HepG2 (cell line): Measurements from ENCODE around the gene MAN1A1. TPM values are rescaled to one million over a fixed set of nuclear protein-coding genes. Genes with fewer than 3 reads are reported as not detected.

ENCODE experiments used
- ATAC-seq: fragments of 200-7000 bp; cut with Tn5 transposase; 3 replicates; pipeline ENCODE4 v1.9.1; 2020; ENCODE audit warnings: mild to moderate bottlenecking, moderate library complexity
- BruUV-seq: library from RNA; stranded (reverse); fragments of 400-500 nt; replicated peaks from 2 replicates; lab custom pipeline; 2021; lab: Mats Ljungman, UMichigan
- CTCF ChIA-PET: fragments of 300-600 bp; formaldehyde crosslinking; extraction: SDS; loops from one replicate; lab custom pipeline; 2021; ENCODE audit warnings: low total read pairs, inconsistent platforms, low intra/inter-chr PET ratio; lab: Yijun Ruan, JAX
- POLR2A ChIA-PET: fragments of 350-600 bp; sonication (Branson Sonifier 250); formaldehyde crosslinking; loops from one replicate; lab custom pipeline; 2020; ENCODE audit warnings: antibody characterized with exemption, inconsistent platforms; lab: Yijun Ruan, JAX
- DNase-seq: peaks from one replicate; pipeline ENCODE4 v3.0.0-alpha.2; 2015; ENCODE audit warnings: low spot score
- FAIRE-seq: peaks from 3 replicates; lab custom pipeline; 2011; peaks lifted over from hg19 to GRCh38; lab: Jason Lieb, UNC
- H2AFZ ChIP-seq: one replicate; pipeline ENCODE4 v1.6.1; 2011; ENCODE audit warnings: low read length, inconsistent platforms
- H3K27ac ChIP-seq: fragments of 300-600 bp; 3 replicates; pipeline ENCODE4 v1.8.0; 2011; ENCODE audit warnings: mixed run types, mild to moderate bottlenecking, mixed read lengths, low read length, inconsistent platforms; ENCODE audit not compliant: insufficient read depth; ENCODE audit errors: extremely low read length
- H3K27me3 ChIP-seq, 2 experiments: fragments of 200-600 bp in 1 of 2; 2 replicates in 1 of 2; 3 replicates in 1 of 2; pipeline versions ENCODE4 v1.6.0 to v1.8.0; 2011; ENCODE audit warnings: low read length in 2 of 2, mild to moderate bottlenecking in 2 of 2, moderate library complexity in 2 of 2, inconsistent platforms in 1 of 2; ENCODE audit not compliant: insufficient read depth in 2 of 2, control insufficient read depth in 1 of 2
- H3K36me3 ChIP-seq, 2 experiments: fragments of 200-600 bp in 1 of 2; replicated peaks in 1 of 2; 2 replicates in 1 of 2; 3 replicates in 1 of 2; pipeline versions ENCODE4 v1.5.1 to v1.8.0; 2011; ENCODE audit warnings: low read length in 2 of 2, inconsistent platforms in 1 of 2; ENCODE audit not compliant: insufficient read depth in 2 of 2, control insufficient read depth in 1 of 2
- H3K4me1 ChIP-seq: 2 replicates; pipeline ENCODE4 v1.5.1; 2012; ENCODE audit warnings: low read length, inconsistent platforms; ENCODE audit not compliant: insufficient read depth
- H3K4me2 ChIP-seq: 2 replicates; pipeline ENCODE4 v1.6.0; 2011; ENCODE audit warnings: low read depth, low read length, inconsistent platforms
- H3K4me3 ChIP-seq, 3 experiments: fragments of 200-600 bp in 1 of 3; sonication (generic), shearing (Covaris generic) in 1 of 3; replicated peaks in 1 of 3; 2 replicates each; pipeline ENCODE4 v1.5.1; 2011 to 2016; ENCODE audit warnings: low read length in 3 of 3, inconsistent platforms in 2 of 3, low read depth in 2 of 3, mild to moderate bottlenecking in 2 of 3, control low read depth in 1 of 3, mixed read lengths in 1 of 3; ENCODE audit not compliant: insufficient read depth in 1 of 3
- H3K79me2 ChIP-seq: one replicate; pipeline ENCODE4 v1.6.1; 2011; ENCODE audit warnings: low read length, inconsistent platforms; ENCODE audit not compliant: insufficient read depth
- H3K9ac ChIP-seq: 2 replicates; pipeline ENCODE4 v1.6.0; 2011; ENCODE audit warnings: mild to moderate bottlenecking, low read depth, low read length, inconsistent platforms; ENCODE audit not compliant: insufficient read depth
- H3K9me3 ChIP-seq: 2 replicates; pipeline ENCODE4 v1.5.1; 2012; ENCODE audit warnings: mild to moderate bottlenecking, low read length
- H4K20me1 ChIP-seq: 2 replicates; pipeline ENCODE4 v1.6.0; 2011; ENCODE audit warnings: inconsistent platforms, mild to moderate bottlenecking, low read length, moderate library complexity; ENCODE audit not compliant: insufficient read depth
- BRD4 ChIP-seq: sonication (generic); formaldehyde crosslinking; IDR thresholded peaks from 2 replicates; pipeline ENCODE4 v1.4.0; 2020; ENCODE audit warnings: missing genetic modification reagents
- HNF4A ChIP-seq: sonication (generic); formaldehyde crosslinking; IDR thresholded peaks from 2 replicates; pipeline ENCODE4 v1.4.0; 2020; ENCODE audit warnings: missing genetic modification reagents
- HNF4G ChIP-seq, 2 experiments: sonication (generic) in 1 of 2; formaldehyde crosslinking in 1 of 2; IDR thresholded peaks; 2 replicates each; pipeline versions ENCODE4 v1.4.0 to v1.6.1; 2011 to 2020; ENCODE audit warnings: borderline replicate concordance in 2 of 2, low read depth in 2 of 2, mild to moderate bottlenecking in 2 of 2, low read length in 1 of 2, missing genetic modification reagents in 1 of 2, moderate library complexity in 1 of 2
- PHF21A ChIP-seq: sonication (generic); formaldehyde crosslinking; IDR thresholded peaks from 2 replicates; pipeline ENCODE4 v1.5.0; 2020; ENCODE audit warnings: mild to moderate bottlenecking, missing genetic modification reagents
- POLR2G ChIP-seq: fragments of 200-400 bp; formaldehyde crosslinking; IDR thresholded peaks from 2 replicates; pipeline ENCODE4 v1.6.1; 2018; ENCODE audit warnings: mild to moderate bottlenecking, low read depth, low read length, moderate library complexity
- RBFOX2 ChIP-seq: fragments of 200-400 bp; formaldehyde crosslinking; IDR thresholded peaks from 2 replicates; pipeline ENCODE4 v1.6.1; 2017; ENCODE audit warnings: low read depth, mild to moderate bottlenecking, low read length
- RFX3 ChIP-seq: IDR thresholded peaks from 2 replicates; pipeline ENCODE4 v1.6.1; 2016; ENCODE audit warnings: missing biosample characterization, missing genetic modification reagents
- SMYD3 ChIP-seq: sonication (generic); formaldehyde crosslinking; IDR thresholded peaks from 2 replicates; pipeline ENCODE4 v1.8.1; 2023; ENCODE audit warnings: mild to moderate bottlenecking, missing genetic modification reagents
- TCF7 ChIP-seq: sonication (generic); IDR thresholded peaks from 2 replicates; pipeline ENCODE4 v1.6.1; 2016; ENCODE audit warnings: antibody characterized with exemption, low read depth
- ZNF709 ChIP-seq: sonication (generic); formaldehyde crosslinking; IDR thresholded peaks from 2 replicates; pipeline ENCODE4 v1.5.0; 2020; ENCODE audit warnings: mild to moderate bottlenecking, missing genetic modification reagents
- WGBS: methylation state at CpG from one replicate; pipeline ENCODE4 v1.1.6; 2017; ENCODE audit warnings: low lambda C conversion rate; 5-methylcytosine and 5-hydroxymethylcytosine counted together
- in situ Hi-C: cut with HindIII; loops from 2 replicates; pipeline ENCODE4 v1.10.0; 2017; ENCODE audit warnings: low pct_unique_long_range_greater_than_20kb; ENCODE audit not compliant: extremely low pct_ligation_motif_present
- intact Hi-C: fragments of 100-400 bp; cut with micrococcal nuclease; formaldehyde crosslinking; loops from one replicate; pipeline ENCODE4 v1.10.0; 2022; ENCODE audit not compliant: unreplicated experiment
- polyA plus RNA-seq, 8 experiments: library from polyadenylated mRNA; depleted of rRNA in 3 of 8; stranded (reverse) in 7 of 8; unstranded in 1 of 8; fragments of >200 nt; fragmentation: Illumina TruSeq in 4 of 8; extraction: Trizol in 4 of 8; gene quantifications; 2 replicates each; pipeline versions ENCODE4 v1.2.1 to v1.2.3, GENCODE V29; 2011 to 2016; ENCODE audit warnings: low read depth in 4 of 8, missing spikeins in 1 of 8, mixed read lengths in 1 of 8; ENCODE audit not compliant: insufficient read depth in 1 of 8
- total RNA-seq, 5 experiments: library from RNA; depleted of rRNA; stranded (reverse); fragments of >200 nt; fragmentation: Illumina TruSeq; extraction: Trizol; gene quantifications; 2 replicates each; pipeline ENCODE4 v1.2.3, GENCODE V29; 2016; ENCODE audit warnings: low read depth in 1 of 5
- TF ChIP-seq, protein P1 (sequence below): sonication (generic); formaldehyde crosslinking; IDR thresholded peaks from 2 replicates; pipeline ENCODE4 v1.4.0; 2020; ENCODE audit warnings: missing genetic modification reagents, borderline replicate concordance
- TF ChIP-seq, protein P2 (sequence below): sonication (generic); IDR thresholded peaks from 2 replicates; pipeline ENCODE4 v1.6.1; 2016; ENCODE audit warnings: low read depth, borderline replicate concordance
- TF ChIP-seq, protein P3 (sequence below): sonication (generic); formaldehyde crosslinking; conservative IDR thresholded peaks from 2 replicates; pipeline ENCODE4 v1.4.0; 2020; ENCODE audit warnings: missing genetic modification reagents
- TF ChIP-seq, protein P4 (sequence below): sonication (generic); formaldehyde crosslinking; IDR thresholded peaks from 2 replicates; pipeline ENCODE4 v1.5.0; 2020; ENCODE audit warnings: missing genetic modification reagents

Gene MAN1A1
- total and polyA plus RNA-seq, 2 of the 13 experiments (the other 11 are each of a cell fraction or from before 2014, with no cell fraction given): 156 to 236 TPM

DNA sequence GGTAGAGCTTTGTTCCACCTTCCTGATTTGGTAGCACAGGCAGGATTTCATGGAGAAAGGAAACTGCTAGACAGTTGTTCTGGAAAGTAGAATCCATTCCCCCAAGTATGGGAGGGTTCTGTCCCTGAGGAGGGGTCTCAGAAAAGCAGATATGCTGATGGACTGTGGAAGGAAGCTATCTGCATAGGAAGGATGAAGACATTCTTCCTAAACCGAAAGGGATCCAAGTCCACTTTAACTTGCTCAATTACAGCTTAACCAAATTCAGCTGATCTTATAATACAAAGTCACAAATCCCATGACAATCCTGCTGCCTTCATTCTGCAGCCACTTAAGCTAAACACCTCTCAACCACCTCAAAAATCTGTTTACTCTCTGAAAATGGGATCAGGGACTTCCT lies 2.6 kb downstream of the MAN1A1 start:
- H2AFZ ChIP-seq: no peak overlapping the region
- BruUV-seq: no TSS peak
- TF ChIP-seq SMYD3 (CRISPR knock-in tag) (0 out of 2 replicates have a peak, but pooled peaks have one; percentile 13), TCF7 (0 out of 2 replicates have a peak, but pooled peaks have one; percentile 8), RFX3 (no peak), POLR2G (peak; percentile 26; the same call in 1 of the 2 replicates), PHF21A (CRISPR knock-in tag) (no peak), HNF4G (IDR thresholded peaks at IDR 0.05; ENCODE audit: borderline replicate concordance, low read depth, low read length) (0 out of 2 replicates have a peak, but pooled peaks have one; percentile 22), HNF4G (CRISPR knock-in tag; IDR thresholded peaks at IDR 0.05; ENCODE audit: borderline replicate concordance, low read depth) (no peak), ZNF709 (no peak), BRD4 (CRISPR knock-in tag) (0 out of 2 replicates have a peak, but pooled peaks have one; percentile 48), RBFOX2 (peak; percentile 48), HNF4A (CRISPR knock-in tag) (peak; percentile 64)
- TF ChIP-seq, protein P1, sequence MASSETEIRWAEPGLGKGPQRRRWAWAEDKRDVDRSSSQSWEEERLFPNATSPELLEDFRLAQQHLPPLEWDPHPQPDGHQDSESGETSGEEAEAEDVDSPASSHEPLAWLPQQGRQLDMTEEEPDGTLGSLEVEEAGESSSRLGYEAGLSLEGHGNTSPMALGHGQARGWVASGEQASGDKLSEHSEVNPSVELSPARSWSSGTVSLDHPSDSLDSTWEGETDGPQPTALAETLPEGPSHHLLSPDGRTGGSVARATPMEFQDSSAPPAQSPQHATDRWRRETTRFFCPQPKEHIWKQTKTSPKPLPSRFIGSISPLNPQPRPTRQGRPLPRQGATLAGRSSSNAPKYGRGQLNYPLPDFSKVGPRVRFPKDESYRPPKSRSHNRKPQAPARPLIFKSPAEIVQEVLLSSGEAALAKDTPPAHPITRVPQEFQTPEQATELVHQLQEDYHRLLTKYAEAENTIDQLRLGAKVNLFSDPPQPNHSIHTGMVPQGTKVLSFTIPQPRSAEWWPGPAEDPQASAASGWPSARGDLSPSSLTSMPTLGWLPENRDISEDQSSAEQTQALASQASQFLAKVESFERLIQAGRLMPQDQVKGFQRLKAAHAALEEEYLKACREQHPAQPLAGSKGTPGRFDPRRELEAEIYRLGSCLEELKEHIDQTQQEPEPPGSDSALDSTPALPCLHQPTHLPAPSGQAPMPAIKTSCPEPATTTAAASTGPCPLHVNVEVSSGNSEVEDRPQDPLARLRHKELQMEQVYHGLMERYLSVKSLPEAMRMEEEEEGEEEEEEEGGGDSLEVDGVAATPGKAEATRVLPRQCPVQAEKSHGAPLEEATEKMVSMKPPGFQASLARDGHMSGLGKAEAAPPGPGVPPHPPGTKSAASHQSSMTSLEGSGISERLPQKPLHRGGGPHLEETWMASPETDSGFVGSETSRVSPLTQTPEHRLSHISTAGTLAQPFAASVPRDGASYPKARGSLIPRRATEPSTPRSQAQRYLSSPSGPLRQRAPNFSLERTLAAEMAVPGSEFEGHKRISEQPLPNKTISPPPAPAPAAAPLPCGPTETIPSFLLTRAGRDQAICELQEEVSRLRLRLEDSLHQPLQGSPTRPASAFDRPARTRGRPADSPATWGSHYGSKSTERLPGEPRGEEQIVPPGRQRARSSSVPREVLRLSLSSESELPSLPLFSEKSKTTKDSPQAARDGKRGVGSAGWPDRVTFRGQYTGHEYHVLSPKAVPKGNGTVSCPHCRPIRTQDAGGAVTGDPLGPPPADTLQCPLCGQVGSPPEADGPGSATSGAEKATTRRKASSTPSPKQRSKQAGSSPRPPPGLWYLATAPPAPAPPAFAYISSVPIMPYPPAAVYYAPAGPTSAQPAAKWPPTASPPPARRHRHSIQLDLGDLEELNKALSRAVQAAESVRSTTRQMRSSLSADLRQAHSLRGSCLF: peak; percentile 13; the same call in 1 of the 2 replicates
- TF ChIP-seq, protein P2, sequence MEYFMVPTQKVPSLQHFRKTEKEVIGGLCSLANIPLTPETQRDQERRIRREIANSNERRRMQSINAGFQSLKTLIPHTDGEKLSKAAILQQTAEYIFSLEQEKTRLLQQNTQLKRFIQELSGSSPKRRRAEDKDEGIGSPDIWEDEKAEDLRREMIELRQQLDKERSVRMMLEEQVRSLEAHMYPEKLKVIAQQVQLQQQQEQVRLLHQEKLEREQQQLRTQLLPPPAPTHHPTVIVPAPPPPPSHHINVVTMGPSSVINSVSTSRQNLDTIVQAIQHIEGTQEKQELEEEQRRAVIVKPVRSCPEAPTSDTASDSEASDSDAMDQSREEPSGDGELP: peak; percentile 27; the same call in 1 of the 2 replicates
- TF ChIP-seq, protein P3, sequence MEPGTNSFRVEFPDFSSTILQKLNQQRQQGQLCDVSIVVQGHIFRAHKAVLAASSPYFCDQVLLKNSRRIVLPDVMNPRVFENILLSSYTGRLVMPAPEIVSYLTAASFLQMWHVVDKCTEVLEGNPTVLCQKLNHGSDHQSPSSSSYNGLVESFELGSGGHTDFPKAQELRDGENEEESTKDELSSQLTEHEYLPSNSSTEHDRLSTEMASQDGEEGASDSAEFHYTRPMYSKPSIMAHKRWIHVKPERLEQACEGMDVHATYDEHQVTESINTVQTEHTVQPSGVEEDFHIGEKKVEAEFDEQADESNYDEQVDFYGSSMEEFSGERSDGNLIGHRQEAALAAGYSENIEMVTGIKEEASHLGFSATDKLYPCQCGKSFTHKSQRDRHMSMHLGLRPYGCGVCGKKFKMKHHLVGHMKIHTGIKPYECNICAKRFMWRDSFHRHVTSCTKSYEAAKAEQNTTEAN (CRISPR knock-in tag): peak; percentile 5; the same call in 1 of the 2 replicates
- TF ChIP-seq, protein P4, sequence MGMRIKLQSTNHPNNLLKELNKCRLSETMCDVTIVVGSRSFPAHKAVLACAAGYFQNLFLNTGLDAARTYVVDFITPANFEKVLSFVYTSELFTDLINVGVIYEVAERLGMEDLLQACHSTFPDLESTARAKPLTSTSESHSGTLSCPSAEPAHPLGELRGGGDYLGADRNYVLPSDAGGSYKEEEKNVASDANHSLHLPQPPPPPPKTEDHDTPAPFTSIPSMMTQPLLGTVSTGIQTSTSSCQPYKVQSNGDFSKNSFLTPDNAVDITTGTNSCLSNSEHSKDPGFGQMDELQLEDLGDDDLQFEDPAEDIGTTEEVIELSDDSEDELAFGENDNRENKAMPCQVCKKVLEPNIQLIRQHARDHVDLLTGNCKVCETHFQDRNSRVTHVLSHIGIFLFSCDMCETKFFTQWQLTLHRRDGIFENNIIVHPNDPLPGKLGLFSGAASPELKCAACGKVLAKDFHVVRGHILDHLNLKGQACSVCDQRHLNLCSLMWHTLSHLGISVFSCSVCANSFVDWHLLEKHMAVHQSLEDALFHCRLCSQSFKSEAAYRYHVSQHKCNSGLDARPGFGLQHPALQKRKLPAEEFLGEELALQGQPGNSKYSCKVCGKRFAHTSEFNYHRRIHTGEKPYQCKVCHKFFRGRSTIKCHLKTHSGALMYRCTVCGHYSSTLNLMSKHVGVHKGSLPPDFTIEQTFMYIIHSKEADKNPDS (CRISPR knock-in tag): no peak

More for the DNA sequence above, 2.6 kb downstream of the MAN1A1 start:
- peaks cover 0 to 28% of the 10 kb centered on the region in 2 experiments; a peak in 3 of 5 replicates for H3K36me3 ChIP-seq
- ATAC-seq (no peak), DNase-seq (no peak), FAIRE-seq (no peak)
- peak overlapping the region; percentile 100 for H3K27ac ChIP-seq
- H3K9me3 ChIP-seq: no peaks in the 10 kb centered on the region
- H3K4me1 ChIP-seq: peaks cover 46% of the 10 kb centered on the region
- H3K4me2 ChIP-seq: peak overlapping the region; percentile 96
- ChIA-PET POLR2A (interaction anchor here (0.9 to 3.6 kb wide), 20 partner anchors 8 to 658 kb away, joined by 3 to 24 read pairs (median 8); partner anchors contain the start of gene ASF1A), CTCF (interaction anchor here (1.0 kb wide), 1 partner anchor 39 kb away, joined by 3 read pairs; no protein-coding TSS in a partner anchor)
- H3K27me3 ChIP-seq: no peaks in the 10 kb centered on the region; a peak in 1 of 5 replicates
- WGBS: 0% methylated on average over 1 of the region's 1 CpG
- in situ Hi-C loops: loop anchor here (5.0 kb wide), 1 partner anchor 200 kb away; no protein-coding TSS in a partner anchor
- intact Hi-C loops: loop anchor here (2.0 to 5.0 kb wide), 6 partner anchors 14 to 215 kb away; no protein-coding TSS in a partner anchor
- peaks cover 97% of the 10 kb centered on the region for H3K79me2 ChIP-seq
- peak overlapping the region; percentile 89 to 99 (median 99) for H3K4me3 ChIP-seq
- H3K9ac ChIP-seq: peak overlapping the region; percentile 99
- peaks cover 55% of the 10 kb centered on the region for H4K20me1 ChIP-seq
